Psoas muscle (tissue), 8 donors: ENCODE data around the gene HEXIM1. TPM values are rescaled to one million over a fixed set of nuclear protein-coding genes. Genes with fewer than 3 reads are reported as not detected.

Experiments used
- ATAC-seq, 4 donors: fragments of 200-7000 bp; cut with Tn5 transposase; one replicate each; pipeline ENCODE4 v1.9.1; 2020; ENCODE audit warnings: moderate library complexity in 3 of 4, mild to moderate bottlenecking in 2 of 4
- DNase-seq, 2 donors: peaks; one replicate each; pipeline ENCODE4 v3.0.0-alpha.2; 2020
- H3K27ac ChIP-seq: fragments of 200-600 bp; one replicate; pipeline ENCODE4 v1.8.0; 2022
- H3K27me3 ChIP-seq, 3 donors: fragments of 200-600 bp in 1 of 3; one replicate each; pipeline versions ENCODE4 v1.6.1 to v1.8.0; 2013 to 2022; ENCODE audit warnings: low read length in 2 of 3, mild to moderate bottlenecking in 2 of 3, moderate library complexity in 1 of 3; ENCODE audit not compliant: insufficient read depth in 3 of 3
- H3K36me3 ChIP-seq, 2 donors: fragments of 200-600 bp in 1 of 2; one replicate each; pipeline versions ENCODE4 v1.6.1 to v1.8.0; 2013 to 2022; ENCODE audit warnings: low read depth in 1 of 2, mild to moderate bottlenecking in 1 of 2, moderate library complexity in 1 of 2; ENCODE audit not compliant: insufficient read depth in 1 of 2
- H3K4me1 ChIP-seq: fragments of 200-600 bp; one replicate; pipeline ENCODE4 v1.8.0; 2022
- H3K4me3 ChIP-seq: fragments of 200-600 bp; one replicate; pipeline ENCODE4 v1.8.0; 2022; ENCODE audit warnings: mild to moderate bottlenecking
- H3K9me3 ChIP-seq: fragments of 200-600 bp; one replicate; pipeline ENCODE4 v1.8.0; 2022
- CTCF ChIP-seq: fragments of 200-600 bp; IDR thresholded peaks from one replicate; pipeline ENCODE4 v1.8.0; 2022; ENCODE audit warnings: antibody characterized with exemption
- WGBS, 3 donors: extraction: QIAGEN DNeasy Blood & Tissue Kit; methylation state at CpG; one replicate each; pipeline versions ENCODE4 v1.1.6 to v1.1.7; 2013; 5-methylcytosine and 5-hydroxymethylcytosine counted together
- intact Hi-C, 2 donors: fragments of 100-400 bp; cut with DNase I; formaldehyde crosslinking; loops; one replicate each; pipeline versions ENCODE4 v1.11.0 to v1.14.2; 2022
- long read RNA-seq, 2 donors: library from polyadenylated mRNA; unstranded; transcript quantifications; one replicate each; pipeline ENCODE4 v2.0.0, GENCODE V29; 2021
- polyA plus RNA-seq, 3 donors: library from polyadenylated mRNA; stranded (reverse); fragments of 200-250 nt; gene quantifications; one replicate each; pipeline ENCODE4 v1.2.3, GENCODE V29; 2013
- total RNA-seq, 4 donors: library from RNA; stranded (reverse); fragmentation: NEBNext Ultra II Directional in 2 of 4; extraction: Animal tissue kit (Norgen Biotek cat#: 25700) in 2 of 4; gene quantifications; one replicate each; pipeline versions ENCODE4 v1.2.1 to v1.2.4, GENCODE V29; 2021 to 2023
- donor health status: healthy with polysubstance abuse.
- donor health status: DM: no; HTN: no; CAD: no; lungs with moderate emphysema.
- donor health status: Bipolar disorder and iron deficiency.
- donor health status: healthy.
- donor health status: DM: yes; HTN: yes; CAD: no.
- donor health status: DM: no; HTN: no; CAD: no.
- donor health status: DM: no; HTN: no; CAD: no.
- donor health status: DM: yes; HTN: yes; CAD: no.

Gene HEXIM1
- 10 to 100 TPM; 21.3 to 52.2 (median 31.5) TPM for total RNA-seq
- 100 to 1,000 TPM in 1 of 3 donors, 10 to 100 TPM in 1, 1 to 10 TPM in 1; 9.5 to 127 (median 22.0) TPM for polyA plus RNA-seq
- long read RNA-seq, donor 1, transcript HEXIM1-201 (1 exons, 3,600 nt) = major isoform, 17 of 17 reads
- long read RNA-seq, donor 1, partial matches to known transcripts = 0 of 17 reads
- long read RNA-seq, donor 1, other reads (novel, unspliced or antisense) = 0 of 17 reads
- long read RNA-seq, donor 2, transcript HEXIM1-201 (1 exons, 3,600 nt) = major isoform, 44 of 44 reads
- long read RNA-seq, donor 2, partial matches to known transcripts = 0 of 44 reads
- long read RNA-seq, donor 2, other reads (novel, unspliced or antisense) = 0 of 44 reads

GRCh38 chr17:45148183-45149036 lies at the start of gene HEXIM1:
TSS of gene HEXIM1 (plus strand) at chr17:45148475. CDS start at chr17:45149191, 716 bp downstream.
- Histone ChIP-seq H3K27me3 (no peaks in the 10 kb centered on the region), H3K4me1 (peaks cover 28% of the 10 kb centered on the region), H3K9me3 (no peaks in the 10 kb centered on the region), H3K36me3 (no peaks in the 10 kb centered on the region), H3K27ac (peak within 1 kb of the TSS; percentile 97), H3K4me3 (peak within 1 kb of the TSS; percentile 76)
- ATAC-seq (peak; percentile 77 to 84 (median 80)), DNase-seq (peak; percentile 99 to 100)
- WGBS, 3 donors = 0 to 1% (median 1%) methylated on average over 55 to 58 of the region's 58 CpGs
- intact Hi-C loops = loop anchor here (1.0 kb wide), 1 partner anchor 13 kb away; the partner anchor contains the start of gene HEXIM2 (in 2 of the 2)
- TF ChIP-seq CTCF = no peak

GRCh38 chr17:45098869-45099616 lies 49.2 kb upstream of the HEXIM1 start:
- peak; percentile 79 to 90 (median 82) for ATAC-seq
- peaks cover 31% of the 10 kb centered on the region for H3K4me1 ChIP-seq
- intact Hi-C loops = loop anchor here (1.0 to 5.0 kb wide), 5 partner anchors 33 to 179 kb away; partner anchors contain the start of genes DCAKD (in 1 of the 2), NMT1 (in 1 of the 2) and PLCD3 (in 1 of the 2)
- TF ChIP-seq CTCF = peak; percentile 91
- H3K27ac ChIP-seq = peak overlapping the region; percentile 48
- WGBS, 3 donors = 40 to 46% (median 41%) methylated on average over 9 of the region's 9 CpGs
- peak; percentile 90 to 95 for DNase-seq
- no peaks in the 10 kb centered on the region for H3K27me3 ChIP-seq
- no peaks in the 10 kb centered on the region for H3K9me3 ChIP-seq
- no peak overlapping the region for H3K4me3 ChIP-seq
- H3K36me3 ChIP-seq = peaks cover 28 to 97% of the 10 kb centered on the region in 2 donors

GRCh38 chr17:45101546-45101882 lies 46.8 kb upstream of the HEXIM1 start:
- 64 to 78% (median 77%) methylated on average over 9 of the region's 9 CpGs for WGBS, 3 donors
- Histone ChIP-seq H3K27me3 (no peaks in the 10 kb centered on the region), H3K36me3 (peaks cover 28 to 97% of the 10 kb centered on the region in 2 donors)

More at GRCh38 chr17:45101546-45101882, 46.8 kb upstream of the HEXIM1 start:
- ATAC-seq (no peak), DNase-seq (no peak)
- intact Hi-C loops = no loop called here
- Histone ChIP-seq H3K9me3 (no peaks in the 10 kb centered on the region), H3K4me1 (peaks cover 27% of the 10 kb centered on the region), H3K4me3 (no peak overlapping the region), H3K27ac (peak overlapping the region; percentile 18)
- no peak for TF ChIP-seq CTCF
